Chondrocyte (in vitro differentiated cells): ENCODE data around the gene MACROD2. TPM values are rescaled to one million over a fixed set of nuclear protein-coding genes. Genes with fewer than 3 reads are reported as not detected.

Experiments
- DNase-seq: peaks from one replicate; pipeline ENCODE4 v3.0.0; 2021; ENCODE audit warnings: mixed read lengths, low spot score
- H3K27ac Mint-ChIP-seq: one replicate; pipeline ENCODE4 v1.8.0; 2021; ENCODE audit warnings: mild to moderate bottlenecking, moderate library complexity, mixed read lengths; ENCODE audit not compliant: unreplicated experiment
- H3K27me3 Mint-ChIP-seq: 2 replicates; pipeline ENCODE4 v1.8.0; 2021; ENCODE audit warnings: low read depth, mixed read lengths
- H3K36me3 Mint-ChIP-seq: 2 replicates; pipeline ENCODE4 v1.8.0; 2021; ENCODE audit warnings: low read depth, mixed read lengths
- H3K4me1 Mint-ChIP-seq: 2 replicates; pipeline ENCODE4 v1.8.0; 2021; ENCODE audit warnings: low read depth, mild to moderate bottlenecking, mixed read lengths
- H3K4me3 Mint-ChIP-seq: one replicate; pipeline ENCODE4 v1.8.0; 2021; ENCODE audit warnings: mild to moderate bottlenecking, moderate library complexity, mixed read lengths; ENCODE audit not compliant: unreplicated experiment
- H3K9me3 Mint-ChIP-seq: 2 replicates; pipeline ENCODE4 v1.8.0; 2021; ENCODE audit warnings: low read depth, mixed read lengths
- CTCF ChIP-seq: fragments of 200-600 bp; sonication (generic); IDR thresholded peaks from 2 replicates; pipeline ENCODE4 v1.5.0; 2021; ENCODE audit warnings: antibody characterized with exemption, mild to moderate bottlenecking, moderate library complexity
- total RNA-seq: library from RNA; stranded (reverse); gene quantifications from 3 replicates; pipeline ENCODE4 v1.2.1, GENCODE V29; 2021

The MACROD2 gene
- total RNA-seq, 1 donor from 2014 or later, result 3.2 TPM

GRCh38 chr20:14232650-14233049 lies 237.3 kb downstream of the MACROD2 start:
- DNase-seq, result no peak
- no peak for TF ChIP-seq CTCF
- Mint-ChIP-seq H3K4me3 (no peak overlapping the region), H3K9me3 (peaks cover 12% of the 10 kb centered on the region), H3K4me1 (peaks cover 13% of the 10 kb centered on the region), H3K27me3 (no peaks in the 10 kb centered on the region), H3K27ac (no peak overlapping the region), H3K36me3 (no peaks in the 10 kb centered on the region)

- H3K27ac Mint-ChIP-seq, result no peak overlapping the region
- no peak for DNase-seq
Observed at GRCh38 chr20:14234666-14235295, 239.5 kb downstream of the MACROD2 start.

GRCh38 chr20:14235355-14235754 lies 240.0 kb downstream of the MACROD2 start:
- H3K4me1 Mint-ChIP-seq, result peaks cover 13% of the 10 kb centered on the region
- no peaks in the 10 kb centered on the region for H3K27me3 Mint-ChIP-seq
- no peak for TF ChIP-seq CTCF
- H3K9me3 Mint-ChIP-seq, result peaks cover 12% of the 10 kb centered on the region
- no peak overlapping the region for H3K27ac Mint-ChIP-seq
- no peaks in the 10 kb centered on the region for H3K36me3 Mint-ChIP-seq
- no peak overlapping the region for H3K4me3 Mint-ChIP-seq
- no peak for DNase-seq

More at GRCh38 chr20:14234666-14235295, 239.5 kb downstream of the MACROD2 start:
- Mint-ChIP-seq H3K4me1 (peaks cover 13% of the 10 kb centered on the region), H3K4me3 (no peak overlapping the region), H3K36me3 (no peaks in the 10 kb centered on the region), H3K27me3 (no peaks in the 10 kb centered on the region), H3K9me3 (peaks cover 12% of the 10 kb centered on the region)
- TF ChIP-seq CTCF, result no peak

- Mint-ChIP-seq H3K4me3 (no peak overlapping the region), H3K27me3 (no peaks in the 10 kb centered on the region), H3K4me1 (peaks cover 4% of the 10 kb centered on the region), H3K36me3 (no peaks in the 10 kb centered on the region), H3K27ac (no peak overlapping the region), H3K9me3 (no peaks in the 10 kb centered on the region)
- no peak for TF ChIP-seq CTCF
- no peak for DNase-seq
Observed at GRCh38 chr20:14245368-14245970, 250.2 kb downstream of the MACROD2 start.

GRCh38 chr20:14259689-14260088 lies 264.4 kb downstream of the MACROD2 start:
- H3K9me3 Mint-ChIP-seq, result peaks cover 9% of the 10 kb centered on the region
- no peak for DNase-seq
- no peaks in the 10 kb centered on the region for H3K4me1 Mint-ChIP-seq
- no peak overlapping the region for H3K4me3 Mint-ChIP-seq
- H3K27ac Mint-ChIP-seq, result no peak overlapping the region
- no peaks in the 10 kb centered on the region for H3K27me3 Mint-ChIP-seq
- no peak for TF ChIP-seq CTCF
- no peaks in the 10 kb centered on the region for H3K36me3 Mint-ChIP-seq
